IMR-90 (cell line): ENCODE results near the gene PDLIM1. TPM values are rescaled to one million over a fixed set of nuclear protein-coding genes. Genes with fewer than 3 reads are reported as not detected.

Source experiments
- ATAC-seq: fragments of 200-7000 bp; cut with Tn5 transposase; 2 replicates; pipeline ENCODE4 v1.9.1; 2020; ENCODE audit warnings: low read depth, mild to moderate bottlenecking, moderate library complexity
- BruUV-seq: library from RNA; stranded (reverse); fragments of 400-500 nt; replicated peaks from 2 replicates; lab custom pipeline; 2021; lab: Mats Ljungman, UMichigan
- CTCF ChIA-PET: fragments of 300-600 bp; formaldehyde crosslinking; extraction: SDS; loops from one replicate; lab custom pipeline; 2021; ENCODE audit warnings: antibody characterized with exemption; lab: Yijun Ruan, JAX
- POLR2A ChIA-PET: fragments of 300-600 bp; sonication (Branson Sonifier 250); formaldehyde crosslinking; loops from one replicate; lab custom pipeline; 2022; ENCODE audit warnings: antibody characterized with exemption; ENCODE audit not compliant: unreplicated experiment; lab: Charles Lee
- DNase-seq: peaks from one replicate; pipeline ENCODE4 v3.0.0; 2013
- H2AFZ ChIP-seq: replicated peaks from 2 replicates; pipeline ENCODE3; 2013; ENCODE audit warnings: low read length, mild to moderate bottlenecking; ENCODE audit not compliant: poor library complexity
- H2AK5ac ChIP-seq: 2 replicates; pipeline ENCODE4 v1.6.1; 2013; ENCODE audit warnings: low read depth, low read length, inconsistent platforms
- H2AK9ac ChIP-seq: replicated peaks from 2 replicates; pipeline ENCODE3; 2013; ENCODE audit warnings: mild to moderate bottlenecking, low read depth, low read length, moderate library complexity; ENCODE audit not compliant: poor library complexity
- H2BK120ac ChIP-seq: 2 replicates; pipeline ENCODE4 v1.6.1; 2013; ENCODE audit warnings: low read depth, low read length, inconsistent platforms
- H2BK15ac ChIP-seq: 3 replicates; pipeline ENCODE4 v1.6.1; 2013; ENCODE audit warnings: low read depth, low read length, inconsistent platforms
- H2BK20ac ChIP-seq: 2 replicates; pipeline ENCODE4 v1.6.1; 2013; ENCODE audit warnings: low read depth, mild to moderate bottlenecking, inconsistent platforms, low read length, moderate library complexity
- H2BK5ac ChIP-seq: 2 replicates; pipeline ENCODE4 v1.6.1; 2013; ENCODE audit warnings: mild to moderate bottlenecking, low read depth, low read length, inconsistent platforms; ENCODE audit not compliant: poor library complexity, severe bottlenecking
- H3K14ac ChIP-seq: replicated peaks from 2 replicates; pipeline ENCODE4 v1.6.1; 2013; ENCODE audit warnings: low read depth, low read length, inconsistent platforms
- H3K18ac ChIP-seq: 2 replicates; pipeline ENCODE4 v1.6.1; 2013; ENCODE audit warnings: low read depth, low read length, control low read depth
- H3K23ac ChIP-seq: 2 replicates; pipeline ENCODE4 v1.6.1; 2013; ENCODE audit warnings: low read depth, low read length, inconsistent platforms
- H3K27ac ChIP-seq: 2 replicates; pipeline ENCODE4 v1.5.1; 2013; ENCODE audit warnings: mild to moderate bottlenecking, control low read depth, low read length; ENCODE audit not compliant: insufficient read depth
- H3K27me3 ChIP-seq: 2 replicates; pipeline ENCODE4 v1.6.1; 2013; ENCODE audit warnings: low read length; ENCODE audit not compliant: control insufficient read depth, insufficient read depth
- H3K36me3 ChIP-seq: 2 replicates; pipeline ENCODE4 v1.6.1; 2013; ENCODE audit warnings: low read length, mixed read lengths; ENCODE audit not compliant: control insufficient read depth, insufficient read depth
- H3K4ac ChIP-seq: 2 replicates; pipeline ENCODE4 v1.6.1; 2013; ENCODE audit warnings: low read depth, low read length, inconsistent platforms
- H3K4me1 ChIP-seq: 2 replicates; pipeline ENCODE4 v1.6.1; 2013; ENCODE audit warnings: low read length, mixed read lengths; ENCODE audit not compliant: control insufficient read depth, insufficient read depth
- H3K4me2 ChIP-seq: 2 replicates; pipeline ENCODE4 v1.6.1; 2013; ENCODE audit warnings: low read depth, mild to moderate bottlenecking, control low read depth, low read length, moderate library complexity
- H3K4me3 ChIP-seq: 2 replicates; pipeline ENCODE4 v1.5.1; 2013; ENCODE audit warnings: low read depth, mild to moderate bottlenecking, control low read depth, low read length, moderate library complexity; ENCODE audit not compliant: insufficient read depth
- H3K56ac ChIP-seq: 2 replicates; pipeline ENCODE4 v1.6.1; 2013; ENCODE audit warnings: low read length, inconsistent platforms; ENCODE audit not compliant: insufficient read depth; ENCODE audit errors: extremely low read depth
- H3K79me1 ChIP-seq, 2 experiments: 2 replicates each; pipeline ENCODE4 v1.6.1; 2013; ENCODE audit warnings: low read length in 2 of 2, inconsistent platforms in 1 of 2, low read depth in 1 of 2
- H3K9ac ChIP-seq: 2 replicates; pipeline ENCODE4 v1.6.1; 2013; ENCODE audit warnings: low read depth, low read length, control low read depth
- H3K9me1 ChIP-seq: 2 replicates; pipeline ENCODE4 v1.6.1; 2013; ENCODE audit warnings: low read length, inconsistent platforms; ENCODE audit not compliant: insufficient read depth
- H3K9me3 ChIP-seq: 2 replicates; pipeline ENCODE4 v1.6.1; 2013; ENCODE audit warnings: low read length; ENCODE audit not compliant: control insufficient read depth, insufficient read depth
- H4K20me1 ChIP-seq: 2 replicates; pipeline ENCODE4 v1.6.1; 2013; ENCODE audit warnings: low read length, inconsistent platforms; ENCODE audit not compliant: insufficient read depth
- H4K5ac ChIP-seq: 2 replicates; pipeline ENCODE4 v1.6.1; 2013; ENCODE audit warnings: mild to moderate bottlenecking, low read depth, low read length, control low read depth
- H4K8ac ChIP-seq, 2 experiments: 2 replicates each; pipeline ENCODE4 v1.6.1; 2013; ENCODE audit warnings: low read depth in 2 of 2, low read length in 2 of 2, control low read depth in 1 of 2, inconsistent platforms in 1 of 2
- H4K91ac ChIP-seq: 2 replicates; pipeline ENCODE4 v1.6.1; 2013; ENCODE audit warnings: low read depth, low read length, inconsistent platforms; ENCODE audit not compliant: insufficient read depth
- BHLHE40 ChIP-seq: fragments of 150-350 bp; IDR thresholded peaks from 2 replicates; pipeline ENCODE4 v1.6.1; 2016; ENCODE audit warnings: mild to moderate bottlenecking, low read depth, low read length
- CEBPB ChIP-seq: IDR thresholded peaks from 2 replicates; pipeline ENCODE4 v1.6.1; 2012; ENCODE audit warnings: low read depth, low read length, improper control_type of control experiment
- CHD1 ChIP-seq: IDR thresholded peaks from 2 replicates; pipeline ENCODE4 v1.6.1; 2012; ENCODE audit warnings: low read depth, low read length, improper control_type of control experiment
- CTCF ChIP-seq: conservative IDR thresholded peaks from 2 replicates; pipeline ENCODE4 v1.5.1; 2012; ENCODE audit warnings: mild to moderate bottlenecking, low read depth, low read length, improper control_type of control experiment
- ELK1 ChIP-seq: fragments of 150-350 bp; IDR thresholded peaks from 2 replicates; pipeline ENCODE4 v1.6.1; 2016; ENCODE audit warnings: low read depth, mild to moderate bottlenecking, low read length, moderate library complexity, borderline replicate concordance
- FOS ChIP-seq: fragments of 150-350 bp; IDR thresholded peaks from 2 replicates; pipeline ENCODE4 v1.6.1; 2016; ENCODE audit warnings: low read depth, low read length
- MAFK ChIP-seq: IDR thresholded peaks from 2 replicates; pipeline ENCODE4 v1.6.1; 2012; ENCODE audit warnings: low read depth, low read length, improper control_type of control experiment
- MAZ ChIP-seq: IDR thresholded peaks from 2 replicates; pipeline ENCODE4 v1.6.1; 2012; ENCODE audit warnings: low read depth, mild to moderate bottlenecking, low read length, improper control_type of control experiment, moderate library complexity, borderline replicate concordance
- MXI1 ChIP-seq: IDR thresholded peaks from 2 replicates; pipeline ENCODE4 v1.6.1; 2012; ENCODE audit warnings: low read depth, mild to moderate bottlenecking, low read length, moderate library complexity, borderline replicate concordance
- NFE2L2 ChIP-seq: fragments of 150-350 bp; IDR thresholded peaks from 2 replicates; pipeline ENCODE4 v1.6.1; 2016; ENCODE audit warnings: low read depth, mild to moderate bottlenecking, low read length
- POLR2A ChIP-seq: IDR thresholded peaks from 2 replicates; pipeline ENCODE4 v1.6.1; 2012; ENCODE audit warnings: mild to moderate bottlenecking, low read depth, low read length
- RAD21 ChIP-seq: IDR thresholded peaks from 2 replicates; pipeline ENCODE4 v1.6.1; 2012; ENCODE audit warnings: low read length, improper control_type of control experiment
- RCOR1 ChIP-seq: IDR thresholded peaks from 2 replicates; pipeline ENCODE4 v1.6.1; 2012; ENCODE audit warnings: mild to moderate bottlenecking, low read length, improper control_type of control experiment; ENCODE audit not compliant: insufficient replicate concordance
- RFX5 ChIP-seq: IDR thresholded peaks from 2 replicates; pipeline ENCODE4 v1.8.0; 2012; ENCODE audit warnings: low read depth, mild to moderate bottlenecking, low read length, moderate library complexity
- SMC3 ChIP-seq: fragments of 150-350 bp; IDR thresholded peaks from 2 replicates; pipeline ENCODE4 v1.6.1; 2016; ENCODE audit warnings: low read depth, mild to moderate bottlenecking, antibody characterized with exemption, low read length, moderate library complexity
- USF2 ChIP-seq: fragments of 150-350 bp; IDR thresholded peaks from 2 replicates; pipeline ENCODE4 v1.6.1; 2017; ENCODE audit warnings: mild to moderate bottlenecking, antibody characterized with exemption, low read length, low read depth
- WGBS, 2 experiments: methylation state at CpG; one replicate each; pipeline versions ENCODE4 v1.1.5 to v1.1.7; 2013; ENCODE audit warnings: missing lambda C conversion rate in 2 of 2; ENCODE audit not compliant: insufficient read length in 1 of 2; ENCODE audit errors: extremely low coverage in 2 of 2; 5-methylcytosine and 5-hydroxymethylcytosine counted together
- dilution Hi-C: fragments of 300-500 bp; cut with HindIII; formaldehyde crosslinking; loops from one replicate; pipeline ENCODE4 v1.14.3; 2018; ENCODE audit warnings: low sequenced_read_pairs; ENCODE audit not compliant: unreplicated experiment
- in situ Hi-C: fragments of 300-500 bp; cut with MboI; formaldehyde crosslinking; loops from 3 replicates; pipeline ENCODE4 v1.14.3; 2019; ENCODE audit warnings: low sequenced_read_pairs, inconsistent platforms, mixed read lengths
- intact Hi-C: fragments of 100-400 bp; cut with micrococcal nuclease; formaldehyde crosslinking; loops from 2 replicates; pipeline ENCODE4 v1.10.0; 2022
- polyA plus RNA-seq, 3 experiments: library from polyadenylated mRNA; depleted of rRNA; stranded (reverse); fragments of >200 nt; gene quantifications; 2 replicates each; pipeline ENCODE4 v1.2.3, GENCODE V29; 2012; ENCODE audit warnings: low replicate concordance in 1 of 3
- total RNA-seq: library from RNA; depleted of rRNA; stranded (reverse); fragments of >200 nt; gene quantifications from 2 replicates; pipeline ENCODE4 v1.2.3, GENCODE V29; 2012

The PDLIM1 gene
- total and polyA plus RNA-seq, 2 of the 4 experiments (the other 2 are of a cell fraction) = 30.1 to 187 TPM

GRCh38 chr10:95248989-95249388, 41.8 kb downstream of the PDLIM1 start:
- ChIA-PET CTCF (no interaction called here), POLR2A (no interaction called here)
- Histone ChIP-seq H3K14ac (peak overlapping the region; percentile 34), H3K9me1 (peaks cover 23% of the 10 kb centered on the region), H4K20me1 (peaks cover 21% of the 10 kb centered on the region), H3K23ac (peak overlapping the region; percentile 33), H4K5ac (peak overlapping the region; percentile 21; the same call in 1 of the 2 replicates), H3K4me1 (peaks cover 28% of the 10 kb centered on the region), H2AK9ac (peak overlapping the region; percentile 66), H3K56ac (no peak overlapping the region), H3K27me3 (no peaks in the 10 kb centered on the region), H3K36me3 (peaks cover 38% of the 10 kb centered on the region), H2AFZ (no peak overlapping the region), H3K9me3 (no peaks in the 10 kb centered on the region), H2BK20ac (0 out of 2 replicates have a peak overlapping the region, but pooled peaks have one; percentile 62), H2AK5ac (peak overlapping the region; percentile 74; the same call in 1 of the 2 replicates), H2BK5ac (peak overlapping the region; percentile 91), H2BK15ac (peak overlapping the region; percentile 95; the same call in 2 of the 3 replicates), H3K4ac (peak overlapping the region; percentile 67), H2BK120ac (peak overlapping the region; percentile 65), H3K9ac (no peak overlapping the region), H3K27ac (peak overlapping the region; percentile 39), H3K18ac (no peak overlapping the region), H4K8ac (peak overlapping the region in 1 of 2 experiments; percentile 31; a peak in 2 of 4 replicates), H3K79me1 (peaks cover 21 to 62% of the 10 kb centered on the region in 2 experiments; a peak in 3 of 4 replicates), H3K4me2 (no peak overlapping the region), H4K91ac (peak overlapping the region; percentile 55), H3K4me3 (no peak overlapping the region)
- DNase-seq = no peak
- in situ Hi-C loops (no loop called here), intact Hi-C loops (no loop called here), dilution Hi-C loops (no loop called here)
- 100% methylated on average over 1 of the region's 3 CpGs; no CpG with 5 or more reads in 1 of the 2 experiments for WGBS, 2 experiments
- no TSS peak for BruUV-seq
- TF ChIP-seq CEBPB (no peak), CHD1 (no peak), ELK1 (no peak), MAFK (no peak), MAZ (no peak), BHLHE40 (no peak), SMC3 (no peak), FOS (no peak), RCOR1 (no peak), CTCF (no peak), RAD21 (no peak), NFE2L2 (no peak), MXI1 (no peak), USF2 (no peak), RFX5 (no peak), POLR2A (no peak)
- no peak for ATAC-seq
